Activated CD8-positive, alpha-beta memory T cell treated with anti-CD3 and anti-CD28 coated beads for 36 hours (primary cell): Measurements from ENCODE around the gene TMED5. TPM values are rescaled to one million over a fixed set of nuclear protein-coding genes. Genes with fewer than 3 reads are reported as not detected.

ENCODE experiments used
- CTCF ChIA-PET: fragments of 350-600 bp; sonication (Branson Sonifier 250); formaldehyde crosslinking; loops from one replicate; lab custom pipeline; 2021; ENCODE audit warnings: antibody characterized with exemption; lab: Charles Lee
- POLR2A ChIA-PET: fragments of 350-600 bp; sonication (Branson Sonifier 250); formaldehyde crosslinking; loops from one replicate; lab custom pipeline; 2021; ENCODE audit warnings: antibody characterized with exemption; lab: Charles Lee
- total RNA-seq, 2 experiments: library from RNA; stranded (reverse); gene quantifications; one replicate each; pipeline ENCODE4 v1.2.3, GENCODE V29; 2021

TMED5 gene
- total RNA-seq, 2 experiments from 2014 or later, result 38.1 to 41.6 TPM

GRCh38 chr1:93136445-93136844 is 43.8 kb downstream of the TMED5 start:
- POLR2A ChIA-PET, result no interaction called here
- CTCF ChIA-PET, result no interaction called here

GRCh38 chr1:93132638-93133037 is 47.6 kb downstream of the TMED5 start:
- ChIA-PET CTCF (interaction anchor here (1.6 kb wide), 1 partner anchor 32 kb away, joined by 4 read pairs; no protein-coding TSS in a partner anchor), POLR2A (no interaction called here)

- CTCF ChIA-PET, result no interaction called here
- POLR2A ChIA-PET, result no interaction called here
Measured at GRCh38 chr1:93129507-93130099, 50.6 kb downstream of the TMED5 start.

- POLR2A ChIA-PET, result no interaction called here
Measured at GRCh38 chr1:93124556-93125355, 55.5 kb downstream of the TMED5 start.

GRCh38 chr1:93123201-93123783 is 56.9 kb downstream of the TMED5 start:
- ChIA-PET CTCF (interaction anchor here (0.6 kb wide), 1 partner anchor 21 kb away, joined by 3 read pairs; no protein-coding TSS in a partner anchor), POLR2A (no interaction called here)

More at GRCh38 chr1:93124556-93125355, 55.5 kb downstream of the TMED5 start:
- CTCF ChIA-PET, result no interaction called here

GRCh38 chr1:93120614-93121013 is 59.6 kb downstream of the TMED5 start:
- ChIA-PET POLR2A (no interaction called here), CTCF (no interaction called here)

- ChIA-PET POLR2A (no interaction called here), CTCF (no interaction called here)
Measured at GRCh38 chr1:93114391-93114790, 65.8 kb downstream of the TMED5 start.

- CTCF ChIA-PET, result interaction anchor here (0.7 kb wide), 1 partner anchor 155 kb away, joined by 4 read pairs; no protein-coding TSS in a partner anchor
- POLR2A ChIA-PET, result no interaction called here
Measured at GRCh38 chr1:93113127-93113526, 67.1 kb downstream of the TMED5 start.

- POLR2A ChIA-PET, result no interaction called here
- CTCF ChIA-PET, result interaction anchor here (0.6 kb wide), 1 partner anchor 100 kb away, joined by 3 read pairs; no protein-coding TSS in a partner anchor
Measured at GRCh38 chr1:93111561-93111960, 68.7 kb downstream of the TMED5 start.

GRCh38 chr1:93111065-93111464 is 69.1 kb downstream of the TMED5 start:
- CTCF ChIA-PET, result no interaction called here
- POLR2A ChIA-PET, result no interaction called here

GRCh38 chr1:93109578-93109977 is 70.6 kb downstream of the TMED5 start:
- POLR2A ChIA-PET, result no interaction called here

GRCh38 chr1:93108335-93108734 is 71.9 kb downstream of the TMED5 start:
- CTCF ChIA-PET, result no interaction called here
- POLR2A ChIA-PET, result no interaction called here

More at GRCh38 chr1:93109578-93109977, 70.6 kb downstream of the TMED5 start:
- CTCF ChIA-PET, result interaction anchor here (0.5 kb wide), 1 partner anchor 29 kb away, joined by 3 read pairs; no protein-coding TSS in a partner anchor

- ChIA-PET CTCF (no interaction called here), POLR2A (no interaction called here)
Measured at GRCh38 chr1:93107395-93107794, 72.8 kb downstream of the TMED5 start.

- POLR2A ChIA-PET, result no interaction called here
- CTCF ChIA-PET, result no interaction called here
Measured at GRCh38 chr1:93106226-93106625, 74.0 kb downstream of the TMED5 start.

GRCh38 chr1:93102142-93102541 is 78.1 kb downstream of the TMED5 start:
- ChIA-PET POLR2A (no interaction called here), CTCF (interaction anchor here (0.6 to 0.8 kb wide), 2 partner anchors 21 kb away, joined by 3 read pairs; no protein-coding TSS in a partner anchor)

Other genes with a start within 250 kb of the TMED5 start
- 10 to 100 TPM; 10.2 to 11.9 TPM for gene DIPK1A, start 219.0 kb downstream of the TMED5 start, total RNA-seq
- 10 to 100 TPM; 49.9 to 51.7 TPM for gene MTF2, start 101.1 kb downstream of the TMED5 start, total RNA-seq
- 10 to 100 TPM; 13.5 to 14.2 TPM for gene CCDC18, start 311 bp upstream of the TMED5 start, total RNA-seq
- gene DR1, start 165.5 kb upstream of the TMED5 start, total RNA-seq, result 100 to 1,000 TPM; 102 to 103 TPM